ENCODE measurements around the gene PTPN7.

PTPN7 gene

GRCh38 chr1:202154148-202154765 is 6.1 kb downstream of the PTPN7 start:
- no peaks in the 10 kb centered on the region; the same call in 1 of the 2 replicates for H3K4me1 ChIP-seq (ENCODE audit: control insufficient read depth, insufficient read depth, low read length)
- CTCF ChIA-PET: interaction anchor here (0.5 to 3.8 kb wide), 22 partner anchors 8 to 601 kb away, joined by 3 to 20 read pairs (median 4); partner anchors contain the start of genes ARL8A and LGR6
- no peaks in the 10 kb centered on the region for H3K9me3 ChIP-seq (ENCODE audit: control insufficient read depth, insufficient read depth, low read depth, low read length)
- TF ChIP-seq ZNF426 (tag by site-specific recombination; IDR thresholded peaks at IDR 0.05): no peak
- POLR2A ChIA-PET: interaction anchor here (0.6 to 1.6 kb wide), 3 partner anchors 10 to 303 kb away, joined by 3 to 8 read pairs (median 3); partner anchors contain the start of genes ARL8A and UBE2T
- H3K4me3 ChIP-seq (ENCODE audit: low read depth, low read length): no peak overlapping the region
- no peaks in the 10 kb centered on the region for H3K36me3 ChIP-seq (ENCODE audit: control insufficient read depth in 2 of 2, insufficient read depth in 1 of 2, low read length in 2 of 2)
- H3K27ac ChIP-seq (ENCODE audit: extremely low read depth, low read depth, low read length): no peak overlapping the region

- POLR2A ChIA-PET: no interaction called here
- CTCF ChIA-PET: interaction anchor here (1.4 to 3.8 kb wide), 4 partner anchors 9 to 32 kb away, joined by 3 to 20 read pairs (median 8); partner anchors contain the start of gene ARL8A
- no peak overlapping the region for H3K4me3 ChIP-seq (ENCODE audit: low read depth, low read length)
- no peak for TF ChIP-seq ZFP41 (tag by site-specific recombination; IDR thresholded peaks at IDR 0.05; ENCODE audit: borderline replicate concordance)
- no peak for TF ChIP-seq ZNF837 (tag by site-specific recombination; IDR thresholded peaks at IDR 0.05)
- TF ChIP-seq ZBTB8A (tag by site-specific recombination; IDR thresholded peaks at IDR 0.05): no peak
- TF ChIP-seq ZNF37A (tag by site-specific recombination; IDR thresholded peaks at IDR 0.05): no peak
- no peak for TF ChIP-seq HOXC10 (CRISPR knock-in tag; IDR thresholded peaks at IDR 0.05)
- no peak for TF ChIP-seq ZNF449 (tag by site-specific recombination; IDR thresholded peaks at IDR 0.05)
- no peak for TF ChIP-seq SALL2 (tag by site-specific recombination; IDR thresholded peaks at IDR 0.05; ENCODE audit: borderline replicate concordance)
- no peak for TF ChIP-seq SCRT2 (tag by site-specific recombination; IDR thresholded peaks at IDR 0.05)
- TF ChIP-seq ZNF544 (tag by site-specific recombination; IDR thresholded peaks at IDR 0.05): no peak
- TF ChIP-seq ZNF585B (tag by site-specific recombination; IDR thresholded peaks at IDR 0.05): no peak
- no peak for TF ChIP-seq ZNF768 (tag by site-specific recombination; IDR thresholded peaks at IDR 0.05)
- no peaks in the 10 kb centered on the region for H3K36me3 ChIP-seq (ENCODE audit: control insufficient read depth in 2 of 2, insufficient read depth in 1 of 2, low read length in 2 of 2)
- no peaks in the 10 kb centered on the region; the same call in 1 of the 2 replicates for H3K4me1 ChIP-seq (ENCODE audit: control insufficient read depth, insufficient read depth, low read length)
- no peak overlapping the region for H3K27ac ChIP-seq (ENCODE audit: extremely low read depth, low read depth, low read length)
- H3K9me3 ChIP-seq (ENCODE audit: control insufficient read depth, insufficient read depth, low read depth, low read length): no peaks in the 10 kb centered on the region
These were observed 7.1 kb downstream of the PTPN7 start for GRCh38 chr1:202153284-202153683.

- no peaks in the 10 kb centered on the region for H3K36me3 ChIP-seq (ENCODE audit: control insufficient read depth in 2 of 2, insufficient read depth in 1 of 2, low read length in 2 of 2)
- no peaks in the 10 kb centered on the region; the same call in 1 of the 2 replicates for H3K4me1 ChIP-seq (ENCODE audit: control insufficient read depth, insufficient read depth, low read length)
- CTCF ChIA-PET: interaction anchor here (1.1 to 1.4 kb wide), 3 partner anchors 10 to 41 kb away, joined by 3 read pairs; partner anchors contain the start of gene LGR6
- no peak overlapping the region for H3K4me3 ChIP-seq (ENCODE audit: low read depth, low read length)
- no peak overlapping the region for H3K27ac ChIP-seq (ENCODE audit: extremely low read depth, low read depth, low read length)
- no peak for TF ChIP-seq ZNF561 (tag by site-specific recombination; IDR thresholded peaks at IDR 0.05; ENCODE audit: borderline replicate concordance)
- TF ChIP-seq ZNF449 (tag by site-specific recombination; IDR thresholded peaks at IDR 0.05): no peak
- TF ChIP-seq RBAK (tag by site-specific recombination; IDR thresholded peaks at IDR 0.05): no peak
- TF ChIP-seq ZBTB20 (tag by site-specific recombination; IDR thresholded peaks at IDR 0.05): no peak
- TF ChIP-seq ZNF473 (tag by site-specific recombination; IDR thresholded peaks at IDR 0.05): no peak
- TF ChIP-seq SALL2 (tag by site-specific recombination; IDR thresholded peaks at IDR 0.05; ENCODE audit: borderline replicate concordance): no peak
- no peak for TF ChIP-seq ZNF610 (tag by site-specific recombination; IDR thresholded peaks at IDR 0.05; ENCODE audit: borderline replicate concordance)
- TF ChIP-seq ZNF362 (tag by site-specific recombination; IDR thresholded peaks at IDR 0.05): no peak
- no peak for TF ChIP-seq GFI1B (tag by site-specific recombination; IDR thresholded peaks at IDR 0.05)
- no peak for TF ChIP-seq ZNF280D (tag by site-specific recombination; IDR thresholded peaks at IDR 0.05)
- TF ChIP-seq ZNF23 (tag by site-specific recombination; IDR thresholded peaks at IDR 0.05; ENCODE audit: borderline replicate concordance): no peak
- no peaks in the 10 kb centered on the region for H3K9me3 ChIP-seq (ENCODE audit: control insufficient read depth, insufficient read depth, low read depth, low read length)
- POLR2A ChIA-PET: no interaction called here
These were observed 8.0 kb downstream of the PTPN7 start for GRCh38 chr1:202152399-202152798.

Data from HEK293 (cell line).